Measurements from ENCODE around the gene CSNK1G1. TPM values are rescaled to one million over a fixed set of nuclear protein-coding genes. Genes with fewer than 3 reads are reported as not detected.
A peak's percentile ranks its signal among the peaks of the same experiment; 100 is the strongest.

CSNK1G1 gene
- total and polyA plus RNA-seq, 2 of the 8 experiments (the other 6 are each of a cell fraction or from before 2014, with no cell fraction given): 6.0 to 12.9 TPM

DNA sequence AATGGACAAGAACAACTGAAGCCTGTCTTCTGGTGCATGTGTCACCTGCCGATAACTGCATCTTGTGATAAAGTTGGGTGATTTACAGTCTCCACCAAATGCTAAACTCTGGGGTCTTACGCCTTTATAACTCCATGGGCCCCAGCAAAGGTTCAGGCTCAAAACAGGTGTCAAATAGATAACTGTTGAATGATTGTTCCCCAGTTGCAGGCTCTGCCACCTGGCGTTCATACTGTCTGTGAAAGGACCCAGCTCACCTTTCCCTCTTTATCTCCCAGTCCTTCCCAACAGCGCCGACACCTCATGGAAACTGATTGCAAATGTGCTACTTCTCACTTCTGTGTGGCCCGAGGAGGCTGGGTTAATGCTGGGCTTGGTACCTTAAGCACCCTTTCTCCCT is 212.7 kb downstream of the CSNK1G1 start:
- no peak overlapping the region for H2AFZ ChIP-seq (ENCODE audit: low read length)
- no peak overlapping the region for H4K8ac ChIP-seq (ENCODE audit: extremely low read depth, insufficient read depth, low read length)
- H3K23ac ChIP-seq (ENCODE audit: insufficient read length): no peak overlapping the region
- H2BK20ac ChIP-seq (ENCODE audit: low read length): no peak overlapping the region
- H4K91ac ChIP-seq (replicated peaks; ENCODE audit: insufficient read length, low read length): no peak overlapping the region
- no peak for FAIRE-seq
- no peak overlapping the region for H3K4me2 ChIP-seq (ENCODE audit: insufficient read depth in 1 of 2, low read depth in 2 of 2, low read length in 2 of 2)
- H3K4me3 ChIP-seq (ENCODE audit: extremely low read depth in 1 of 4, insufficient read depth in 2 of 4, low read depth in 3 of 4, low read length in 4 of 4): no peak overlapping the region
- no peak overlapping the region for H3K56ac ChIP-seq (replicated peaks; ENCODE audit: insufficient read length, low read depth, low read length)
- TF ChIP-seq, protein P1, sequence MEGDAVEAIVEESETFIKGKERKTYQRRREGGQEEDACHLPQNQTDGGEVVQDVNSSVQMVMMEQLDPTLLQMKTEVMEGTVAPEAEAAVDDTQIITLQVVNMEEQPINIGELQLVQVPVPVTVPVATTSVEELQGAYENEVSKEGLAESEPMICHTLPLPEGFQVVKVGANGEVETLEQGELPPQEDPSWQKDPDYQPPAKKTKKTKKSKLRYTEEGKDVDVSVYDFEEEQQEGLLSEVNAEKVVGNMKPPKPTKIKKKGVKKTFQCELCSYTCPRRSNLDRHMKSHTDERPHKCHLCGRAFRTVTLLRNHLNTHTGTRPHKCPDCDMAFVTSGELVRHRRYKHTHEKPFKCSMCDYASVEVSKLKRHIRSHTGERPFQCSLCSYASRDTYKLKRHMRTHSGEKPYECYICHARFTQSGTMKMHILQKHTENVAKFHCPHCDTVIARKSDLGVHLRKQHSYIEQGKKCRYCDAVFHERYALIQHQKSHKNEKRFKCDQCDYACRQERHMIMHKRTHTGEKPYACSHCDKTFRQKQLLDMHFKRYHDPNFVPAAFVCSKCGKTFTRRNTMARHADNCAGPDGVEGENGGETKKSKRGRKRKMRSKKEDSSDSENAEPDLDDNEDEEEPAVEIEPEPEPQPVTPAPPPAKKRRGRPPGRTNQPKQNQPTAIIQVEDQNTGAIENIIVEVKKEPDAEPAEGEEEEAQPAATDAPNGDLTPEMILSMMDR (IDR thresholded peaks at IDR 0.05; ENCODE audit: control extremely low read depth in 1 of 3, insufficient read depth in 1 of 3, low read depth in 1 of 3, low read length in 3 of 3): peak in 1 of 3 experiments; percentile 17; a peak in 1 of 4 replicates
- TF ChIP-seq EP300 (IDR thresholded peaks at IDR 0.05; ENCODE audit: borderline replicate concordance in 1 of 2, low read depth in 2 of 2, low read length in 2 of 2): no peak
- H4K20me1 ChIP-seq (replicated peaks in 1 of 2; ENCODE audit: control insufficient read depth in 1 of 2, insufficient read depth in 2 of 2, low read length in 2 of 2): peaks cover 0 to 3% of the 10 kb centered on the region in 2 experiments
- WGBS, 2 experiments (ENCODE audit: extremely low coverage in 1 of 2, insufficient coverage in 1 of 2, insufficient read length in 1 of 2, insufficient replicate concordance in 2 of 2, low coverage in 1 of 2, low lambda C conversion rate in 2 of 2, missing lambda C conversion rate in 1 of 2): 87% methylated on average over 6 of the region's 6 CpGs; no CpG with 5 or more reads in 1 of the 2 experiments
- no peak overlapping the region for H3K27ac ChIP-seq (ENCODE audit: low read depth, low read length)
- H3K18ac ChIP-seq (ENCODE audit: extremely low read depth, low read length): no peak overlapping the region
- no peaks in the 10 kb centered on the region for H3K9me3 ChIP-seq (ENCODE audit: insufficient read depth in 2 of 2, low read depth in 1 of 2, low read length in 1 of 2)
- no peaks in the 10 kb centered on the region for H3K79me2 ChIP-seq (ENCODE audit: control insufficient read depth in 1 of 2, insufficient read depth in 2 of 2, low read length in 2 of 2)
- H2BK5ac ChIP-seq (ENCODE audit: low read depth, low read length): no peak overlapping the region; the same call in 1 of the 2 replicates
- no peaks in the 10 kb centered on the region for H3K79me1 ChIP-seq (ENCODE audit: low read depth, low read length)
- H2BK12ac ChIP-seq (ENCODE audit: low read depth, low read length): no peak overlapping the region
- no peak for DNase-seq (ENCODE audit: low read depth in 1 of 2, low spot score in 2 of 2)
- peaks cover 0 to 5% (median 0%) of the 10 kb centered on the region in 4 experiments; a peak in 2 of 8 replicates for H3K36me3 ChIP-seq (ENCODE audit: control insufficient read depth in 2 of 4, insufficient read depth in 4 of 4, low read length in 3 of 4)
- ChIA-PET CTCF (ENCODE audit: partially characterized antibody) (interaction anchor here (0.5 to 4.1 kb wide), 7 partner anchors 9 to 269 kb away, joined by 3 to 18 read pairs (median 4); no protein-coding TSS in a partner anchor), POLR2A (ENCODE audit: partially characterized antibody) (interaction anchor here (2.6 kb wide), 1 partner anchor 9 kb away, joined by 7 read pairs; no protein-coding TSS in a partner anchor)
- H3K27me3 ChIP-seq (replicated peaks in 1 of 4; ENCODE audit: control insufficient read depth in 3 of 4, extremely low read depth in 1 of 4, insufficient read depth in 3 of 4, low read length in 3 of 4): no peaks in the 10 kb centered on the region
- H2BK120ac ChIP-seq (replicated peaks; ENCODE audit: low read depth, low read length): no peak overlapping the region
- no peak overlapping the region for H3K4ac ChIP-seq (replicated peaks; ENCODE audit: insufficient read length, low read depth, low read length)
- H4K5ac ChIP-seq (ENCODE audit: insufficient read length, low read depth, low read length): no peak overlapping the region
- H3K14ac ChIP-seq (ENCODE audit: insufficient read length): no peak overlapping the region
- H2AK5ac ChIP-seq (ENCODE audit: low read depth, low read length): no peak overlapping the region
- H2BK15ac ChIP-seq (ENCODE audit: low read length): no peak overlapping the region
- H3K4me1 ChIP-seq (replicated peaks in 1 of 4; ENCODE audit: control insufficient read depth in 3 of 4, insufficient read depth in 4 of 4, low read length in 3 of 4): peaks cover 0 to 6% (median 0%) of the 10 kb centered on the region in 4 experiments; a peak in 1 of 7 replicates
- no peaks in the 10 kb centered on the region for H3K23me2 ChIP-seq (ENCODE audit: low read depth, low read length)
- H3K9ac ChIP-seq (replicated peaks in 1 of 4; ENCODE audit: extremely low read depth in 1 of 4, low read depth in 3 of 4, low read length in 3 of 4): no peak overlapping the region
